Peyer's patch (tissue), 4 donors: ENCODE results near the gene PRMT5. TPM values are rescaled to one million over a fixed set of nuclear protein-coding genes. Genes with fewer than 3 reads are reported as not detected.

Experiments
- DNase-seq, 3 donors: peaks; one replicate each; pipeline ENCODE4 v3.0.0-alpha.2; 2017 to 2019
- H3K27ac ChIP-seq, 4 donors: fragments of 200-600 bp; sonication (generic); one replicate each; pipeline ENCODE4 v1.5.1; 2016 to 2019
- H3K27me3 ChIP-seq, 2 donors: fragments of 200-600 bp; sonication (generic); one replicate each; pipeline ENCODE4 v1.5.1; 2019
- H3K36me3 ChIP-seq, 3 donors: fragments of 200-600 bp; sonication (generic); one replicate each; pipeline ENCODE4 v1.5.1; 2016 to 2019
- H3K4me1 ChIP-seq, 4 donors: fragments of 200-600 bp; sonication (generic); one replicate each; pipeline ENCODE4 v1.5.1; 2016 to 2019
- H3K4me3 ChIP-seq, 4 donors: fragments of 200-600 bp; sonication (generic); 1 replicate in 3 of 4; 2 replicates in 1 of 4; pipeline ENCODE4 v1.5.1; 2016 to 2019; ENCODE audit warnings: mild to moderate bottlenecking in 1 of 4
- H3K9me3 ChIP-seq, 4 donors: fragments of 200-600 bp; sonication (generic); one replicate each; pipeline ENCODE4 v1.5.1; 2016 to 2019; ENCODE audit warnings: mild to moderate bottlenecking in 1 of 4
- CTCF ChIP-seq, 6 experiments: fragments of 450-650 bp in 4 of 6; fragments of 200-600 bp in 2 of 6; sonication (generic) in 1 of 6; IDR thresholded peaks; one replicate each; pipeline ENCODE4 v1.5.1; 2017 to 2019; ENCODE audit warnings: antibody characterized with exemption in 6 of 6, mild to moderate bottlenecking in 3 of 6, moderate library complexity in 1 of 6
- POLR2A ChIP-seq, 2 donors: fragments of 450-650 bp; IDR thresholded peaks; one replicate each; pipeline ENCODE4 v1.5.1; 2017; ENCODE audit warnings: antibody characterized with exemption in 2 of 2, mild to moderate bottlenecking in 2 of 2, moderate library complexity in 2 of 2
- total RNA-seq, 4 donors: library from RNA; depleted of rRNA; stranded (reverse); fragments of >200 nt; gene quantifications; one replicate each; pipeline ENCODE4 v1.1.0, GENCODE V29; 2016

Gene PRMT5
- total RNA-seq, 4 donors from 2014 or later, result 20.5 to 41.3 (median 26.6) TPM

DNA sequence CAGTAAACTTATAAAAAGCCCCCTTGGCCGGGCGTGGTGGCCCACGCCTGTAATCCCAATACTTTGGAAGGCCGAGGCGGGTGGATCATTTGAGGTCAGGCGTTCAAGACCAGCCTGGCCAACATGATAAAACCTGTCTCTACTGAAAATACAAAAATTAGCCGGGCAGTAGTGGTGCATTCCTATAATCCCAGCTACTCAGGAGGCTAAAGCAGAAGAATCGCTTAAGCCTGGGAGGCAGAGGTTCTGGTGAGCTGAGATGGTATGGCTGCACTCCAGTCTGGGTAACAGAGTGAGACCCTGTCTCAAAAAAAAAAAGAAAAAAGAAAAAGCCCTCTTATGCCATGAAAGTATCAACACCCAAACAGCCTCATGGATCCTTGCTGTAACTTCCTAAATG is 3.7 kb downstream of the PRMT5 start:
- H3K27me3 ChIP-seq, result no peaks in the 10 kb centered on the region
- no peaks in the 10 kb centered on the region for H3K9me3 ChIP-seq
- DNase-seq, result no peak
- H3K4me3 ChIP-seq, result no peak overlapping the region
- H3K36me3 ChIP-seq, result peaks cover 0 to 50% (median 0%) of the 10 kb centered on the region in 3 donors
- peaks cover 0 to 18% (median 5%) of the 10 kb centered on the region in 4 donors for H3K4me1 ChIP-seq
- no peak overlapping the region for H3K27ac ChIP-seq
- no peak for TF ChIP-seq CTCF (IDR thresholded peaks at IDR 0.05)
- TF ChIP-seq POLR2A (IDR thresholded peaks at IDR 0.05), result no peak

- Histone ChIP-seq H3K4me3 (no peak overlapping the region), H3K27me3 (no peaks in the 10 kb centered on the region), H3K9me3 (no peaks in the 10 kb centered on the region), H3K27ac (no peak overlapping the region), H3K36me3 (peaks cover 0 to 54% (median 0%) of the 10 kb centered on the region in 3 donors), H3K4me1 (peaks cover 0 to 23% (median 5%) of the 10 kb centered on the region in 4 donors)
- DNase-seq, result no peak
- TF ChIP-seq CTCF (IDR thresholded peaks at IDR 0.05), result no peak
- no peak for TF ChIP-seq POLR2A (IDR thresholded peaks at IDR 0.05)
Observed at GRCh38 chr14:22923746-22924145, 5.4 kb downstream of the PRMT5 start.

- Histone ChIP-seq H3K9me3 (no peaks in the 10 kb centered on the region), H3K27me3 (no peaks in the 10 kb centered on the region), H3K27ac (no peak overlapping the region), H3K4me3 (no peak overlapping the region), H3K4me1 (peaks cover 0 to 19% (median 4%) of the 10 kb centered on the region in 4 donors), H3K36me3 (peaks cover 0 to 54% (median 0%) of the 10 kb centered on the region in 3 donors)
- no peak for TF ChIP-seq POLR2A (IDR thresholded peaks at IDR 0.05)
- TF ChIP-seq CTCF (IDR thresholded peaks at IDR 0.05), result no peak
- DNase-seq, result no peak
Observed at GRCh38 chr14:22922294-22922693, 6.9 kb downstream of the PRMT5 start.

DNA sequence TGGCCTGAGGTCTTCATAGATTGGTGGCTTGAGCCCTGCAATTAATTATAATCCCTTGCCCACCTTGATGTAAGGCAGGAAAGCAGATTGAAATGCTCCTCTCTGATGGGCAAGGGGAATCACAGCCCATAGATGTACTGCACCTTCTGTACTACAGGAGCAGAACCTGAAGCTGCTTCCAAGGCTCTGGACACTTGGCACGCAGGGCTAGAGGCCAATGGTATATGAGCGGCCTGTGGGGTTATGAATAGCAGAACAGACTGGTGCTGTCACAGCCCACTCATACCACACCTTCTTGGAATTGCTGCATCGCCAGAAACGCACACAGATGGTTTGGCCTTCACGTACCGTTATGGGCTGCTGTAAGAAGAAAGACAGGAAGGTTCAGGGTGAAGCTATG is 8.5 kb downstream of the PRMT5 start:
- Histone ChIP-seq H3K4me1 (peaks cover 0 to 25% (median 4%) of the 10 kb centered on the region in 4 donors), H3K9me3 (no peaks in the 10 kb centered on the region), H3K27ac (no peak overlapping the region), H3K27me3 (no peaks in the 10 kb centered on the region), H3K4me3 (no peak overlapping the region), H3K36me3 (peaks cover 0 to 43% (median 0%) of the 10 kb centered on the region in 3 donors)
- DNase-seq, result no peak
- TF ChIP-seq POLR2A (IDR thresholded peaks at IDR 0.05), result no peak

GRCh38 chr14:22919601-22919921 is 9.6 kb downstream of the PRMT5 start:
- no peak for DNase-seq
- Histone ChIP-seq H3K9me3 (no peaks in the 10 kb centered on the region), H3K4me1 (peaks cover 0 to 34% (median 4%) of the 10 kb centered on the region in 4 donors), H3K27me3 (no peaks in the 10 kb centered on the region), H3K4me3 (peak overlapping the region; percentile 27 to 77 (median 56)), H3K27ac (peak overlapping the region; percentile 86 to 98 (median 89)), H3K36me3 (peaks cover 0 to 32% (median 0%) of the 10 kb centered on the region in 3 donors)
- TF ChIP-seq POLR2A (IDR thresholded peaks at IDR 0.05) (peak; percentile 14 to 16), CTCF (IDR thresholded peaks at IDR 0.05) (no peak)

DNA sequence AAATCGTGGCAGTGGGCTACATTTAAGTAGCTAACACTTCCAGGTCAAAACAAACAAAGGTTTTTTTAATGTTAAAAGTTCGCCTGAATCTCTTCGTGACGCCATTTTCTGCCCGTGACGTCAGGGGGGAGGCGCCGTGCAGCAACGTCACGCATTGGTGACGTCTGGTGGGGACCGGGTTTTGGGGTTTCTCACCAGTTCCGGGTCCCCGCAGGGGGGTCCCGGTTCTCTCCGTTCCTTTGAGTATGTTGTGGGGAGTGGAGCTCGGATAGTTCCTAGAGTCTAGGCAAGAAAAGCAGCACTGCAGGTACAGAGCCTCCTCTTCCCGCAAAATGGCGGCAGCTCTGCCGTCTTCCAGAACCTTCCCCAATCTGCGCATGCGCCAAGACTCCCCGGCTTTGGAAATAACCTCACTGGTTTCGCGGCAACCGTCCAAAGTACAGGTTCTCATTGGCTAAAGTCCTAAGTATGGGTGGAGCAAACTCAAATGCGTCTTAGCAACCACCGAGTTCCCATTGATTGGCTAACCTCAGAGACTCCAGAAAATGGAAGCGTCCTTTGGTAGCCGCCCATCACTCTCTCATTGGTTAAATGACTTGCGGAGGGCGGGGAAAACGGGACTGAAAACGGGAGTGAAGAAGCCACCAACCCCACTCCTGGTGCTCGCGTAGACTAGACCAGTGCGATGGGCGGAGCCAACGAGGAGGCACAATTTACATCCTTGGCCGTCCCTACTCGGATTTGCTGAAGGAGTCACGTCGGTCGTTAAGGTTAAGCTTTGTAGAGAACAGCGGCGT is 10.2 kb downstream of the PRMT5 start, which contains the start of gene RBM23:
Gene RBM23, minus strand, starts transcription at position 346 of the 797 bp plus-strand sequence.
- Histone ChIP-seq H3K9me3 (no peaks in the 10 kb centered on the region), H3K36me3 (peaks cover 0 to 26% (median 0%) of the 10 kb centered on the region in 3 donors), H3K27ac (peak within 1 kb of the TSS; percentile 91 to 98 (median 92)), H3K4me3 (peak within 1 kb of the TSS; percentile 64 to 85 (median 72)), H3K27me3 (no peaks in the 10 kb centered on the region), H3K4me1 (peaks cover 0 to 34% (median 4%) of the 10 kb centered on the region in 4 donors)
- TF ChIP-seq CTCF (IDR thresholded peaks at IDR 0.05), result no peak
- TF ChIP-seq POLR2A (IDR thresholded peaks at IDR 0.05), result peak; percentile 71 to 83
- DNase-seq, result peak; percentile 99 to 100 (median 100)
